ENCODE measurements around the gene SLC23A3.

SLC23A3 gene

GRCh38 chr2:219175928-219176817, 6.3 kb upstream of the SLC23A3 start:
- DNase-seq, result peak; percentile 19 to 51

- DNase-seq, result no peak
These were observed 5.7 kb upstream of the SLC23A3 start for GRCh38 chr2:219175486-219175885.

GRCh38 chr2:219174801-219175200, 5.0 kb upstream of the SLC23A3 start:
- DNase-seq, result no peak

DNA sequence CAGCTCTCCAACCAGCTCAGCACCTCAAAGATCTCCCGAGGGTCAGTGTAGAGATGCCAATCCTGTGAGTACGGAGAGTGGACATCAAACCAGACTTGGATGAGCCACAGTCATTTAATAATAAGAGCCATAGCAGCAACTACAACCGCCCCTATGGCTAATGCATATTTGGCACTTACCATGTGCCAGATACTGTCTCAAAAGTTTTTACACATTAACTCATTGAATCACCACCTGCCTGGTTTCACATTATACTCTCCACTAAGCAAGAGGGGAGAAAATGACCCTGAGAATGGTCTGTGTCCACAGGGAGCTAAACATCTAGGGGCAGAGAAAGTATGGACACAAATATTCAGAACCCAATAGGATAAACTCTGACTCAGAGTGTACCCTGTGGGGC, 4.3 kb upstream of the SLC23A3 start:
- no peak for DNase-seq

GRCh38 chr2:219173176-219173575, 3.3 kb upstream of the SLC23A3 start:
- DNase-seq, result no peak

DNA sequence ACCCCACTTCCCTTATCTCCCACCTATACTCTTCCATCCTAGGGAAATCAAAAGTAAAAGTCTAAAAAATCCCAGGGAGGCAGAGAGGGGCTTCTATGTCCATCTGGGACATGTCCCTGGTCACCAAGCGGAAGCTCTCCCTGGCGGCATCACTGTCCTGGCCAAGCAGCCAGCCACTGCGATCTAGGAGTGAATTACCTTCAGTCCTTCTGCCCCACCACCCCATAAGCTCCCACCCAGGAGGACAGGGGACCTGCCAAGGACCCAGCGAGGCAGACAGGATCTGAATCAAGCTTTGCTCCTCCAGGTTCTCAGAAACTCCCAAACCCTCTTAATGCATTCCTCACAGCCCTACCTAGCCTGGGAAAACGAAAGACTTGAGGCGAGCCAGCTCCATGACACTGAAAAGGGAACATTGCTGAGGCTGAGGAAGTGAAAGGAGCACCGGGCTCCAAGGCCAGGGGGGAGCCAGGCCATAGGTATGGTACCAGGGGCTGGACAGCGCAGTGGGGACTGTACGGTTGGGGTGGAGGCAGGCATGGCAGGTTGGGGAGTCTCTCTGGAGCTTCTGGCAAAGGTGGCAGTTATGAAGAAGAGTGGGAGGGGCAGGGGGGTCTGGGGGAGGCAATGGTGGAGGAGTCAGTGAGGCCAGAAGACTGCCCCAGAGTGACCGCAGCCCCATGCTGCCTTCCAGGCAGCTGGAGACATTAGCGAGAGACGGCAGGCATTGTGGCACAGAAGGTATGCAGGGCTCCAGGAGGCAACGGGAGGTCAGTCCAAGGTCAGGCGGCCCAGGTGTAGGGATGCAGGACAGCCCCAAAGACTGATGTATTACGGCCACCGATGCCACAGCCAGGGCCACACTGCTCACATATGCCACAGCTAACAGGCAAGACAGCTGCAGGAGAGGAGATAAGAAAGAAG, 2.7 kb upstream of the SLC23A3 start:
- no peak for DNase-seq

GRCh38 chr2:219171231-219171651, 1.4 kb upstream of the SLC23A3 start:
- DNase-seq, result peak; percentile 49 to 60

- no peak for DNase-seq
These were observed 897 bp downstream of the SLC23A3 start for GRCh38 chr2:219168932-219169331.

GRCh38 chr2:219168526-219168925, 1.3 kb downstream of the SLC23A3 start:
- DNase-seq, result peak in 1 of 2 donors; percentile 11

- DNase-seq, result no peak
These were observed 1.8 kb downstream of the SLC23A3 start for GRCh38 chr2:219167997-219168396.

DNA sequence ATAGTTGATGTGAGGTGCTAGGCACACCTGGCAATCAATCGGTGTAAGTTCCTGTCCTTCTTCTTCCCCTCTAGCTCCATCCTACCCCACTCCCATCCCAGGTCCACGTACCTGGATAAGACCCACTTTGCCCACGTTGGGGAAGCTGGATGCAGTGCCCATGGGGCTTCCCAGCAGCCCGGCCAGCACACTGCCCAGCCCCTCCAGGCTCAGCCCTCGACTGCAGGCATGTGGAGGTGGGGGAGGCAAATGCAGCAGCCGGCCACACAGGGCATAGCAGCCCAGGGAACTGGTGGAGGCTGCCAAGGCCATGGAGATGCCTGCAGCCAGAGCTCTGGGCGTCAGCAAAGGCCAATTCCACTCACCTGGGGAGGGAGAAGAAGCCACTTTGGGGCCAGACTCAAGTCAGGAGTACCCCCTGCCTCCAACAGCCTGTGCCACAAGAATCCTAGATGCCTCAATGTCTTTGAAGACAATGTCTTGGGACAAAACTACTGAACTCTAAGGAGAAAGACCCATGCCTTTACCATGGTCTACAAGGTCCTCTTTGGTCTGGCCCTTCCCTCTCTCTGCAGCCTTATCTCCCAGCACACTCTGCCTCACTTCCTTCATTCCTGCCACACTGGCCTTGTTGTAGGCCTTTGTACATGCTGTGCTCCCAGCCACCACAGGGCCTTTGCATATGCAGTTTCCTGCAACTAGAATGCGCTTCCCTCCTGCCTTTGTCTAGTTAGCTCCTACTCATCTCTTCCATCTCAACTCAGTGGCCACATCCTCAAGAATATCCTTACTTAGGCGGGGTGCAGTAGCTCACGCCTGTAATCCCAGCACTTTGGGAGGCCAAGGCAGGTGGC, 4.5 kb downstream of the SLC23A3 start:
- DNase-seq, result no peak

DNA sequence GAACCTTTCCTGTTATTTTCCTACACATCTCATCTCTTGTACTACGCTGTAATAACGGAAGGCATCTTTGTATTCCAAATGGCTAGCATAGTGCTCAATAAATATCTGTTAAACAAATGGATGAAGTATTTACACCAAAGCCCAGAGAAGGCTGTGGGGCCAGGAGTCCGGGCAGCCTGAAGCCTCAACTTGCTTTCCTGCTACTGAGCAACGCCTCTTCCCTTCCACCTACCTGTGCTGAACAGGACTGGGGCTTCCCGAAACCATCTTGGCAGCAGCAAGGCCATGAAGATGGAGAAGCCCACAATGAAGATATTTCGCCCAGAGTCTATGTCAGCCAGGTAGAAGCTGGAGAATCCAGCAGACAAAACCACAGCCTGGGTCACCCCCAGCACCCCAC, 6.7 kb downstream of the SLC23A3 start:
- DNase-seq, result no peak

DNA sequence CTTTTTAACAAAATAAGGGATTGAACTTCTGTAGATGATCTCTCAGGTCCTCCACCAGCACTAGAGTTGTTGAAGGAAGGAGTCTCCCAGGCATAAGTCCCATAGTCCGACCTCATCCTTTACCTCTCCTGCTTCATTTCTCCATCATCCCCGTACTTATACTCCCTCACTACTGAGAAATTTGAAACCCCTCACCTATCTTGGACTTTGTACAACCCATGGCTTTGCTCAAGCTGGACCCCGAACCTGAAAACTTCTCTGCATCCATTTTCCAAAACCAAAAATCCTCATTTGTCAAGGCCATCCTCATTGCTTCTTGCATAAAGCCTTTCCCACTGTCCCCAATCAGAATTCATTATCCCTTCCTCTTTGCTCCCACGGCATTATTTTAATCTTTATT, 8.7 kb downstream of the SLC23A3 start:
- no peak for DNase-seq

DNA sequence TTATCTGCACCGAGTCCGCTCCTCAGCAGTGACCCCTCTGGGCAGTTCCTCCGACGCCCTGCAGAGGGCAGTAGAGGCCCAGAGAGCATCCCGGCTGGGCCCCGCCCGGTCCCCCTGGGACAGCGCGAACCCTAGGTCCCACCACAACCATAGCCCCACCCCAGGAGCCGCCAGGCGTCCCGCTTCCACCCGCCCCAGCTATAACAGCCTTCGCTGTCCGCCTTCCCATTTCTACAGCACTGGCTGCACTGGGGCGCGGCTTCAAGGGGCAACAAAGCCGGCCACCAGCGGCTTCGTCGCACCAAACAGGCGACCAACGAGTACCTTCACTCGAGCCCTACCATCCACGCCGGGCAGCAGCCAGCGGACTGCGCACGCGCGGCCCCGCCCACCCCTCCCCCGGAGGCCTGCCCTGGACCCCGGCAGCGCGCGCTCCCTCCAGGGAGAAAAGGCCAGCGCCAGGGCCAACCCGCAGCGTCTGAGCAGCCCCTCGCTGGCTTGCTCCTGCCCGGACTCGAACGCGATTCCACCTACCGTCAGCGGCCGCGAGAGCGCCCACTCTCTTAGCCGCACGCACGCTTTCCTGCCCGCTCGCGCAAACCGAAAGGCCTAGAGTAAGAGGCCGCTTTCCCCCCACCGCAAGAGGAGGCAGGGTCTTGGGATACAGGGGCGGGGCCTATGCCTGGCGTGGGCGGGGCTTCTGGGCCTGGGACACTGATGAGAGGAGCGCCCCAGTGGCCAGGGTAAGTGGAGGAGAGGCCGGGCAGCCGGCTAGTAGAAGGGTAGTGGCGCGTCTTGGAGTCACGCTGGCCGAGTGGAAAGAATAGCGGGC, 9.4 kb downstream of the SLC23A3 start, which contains the start of gene NHEJ1:
TSS of gene NHEJ1 (minus strand) at position 630 of the 832 bp plus-strand sequence. CDS start 2,453 bp downstream, outside the sequence.
- DNase-seq, result peak; percentile 91 to 93

DNA sequence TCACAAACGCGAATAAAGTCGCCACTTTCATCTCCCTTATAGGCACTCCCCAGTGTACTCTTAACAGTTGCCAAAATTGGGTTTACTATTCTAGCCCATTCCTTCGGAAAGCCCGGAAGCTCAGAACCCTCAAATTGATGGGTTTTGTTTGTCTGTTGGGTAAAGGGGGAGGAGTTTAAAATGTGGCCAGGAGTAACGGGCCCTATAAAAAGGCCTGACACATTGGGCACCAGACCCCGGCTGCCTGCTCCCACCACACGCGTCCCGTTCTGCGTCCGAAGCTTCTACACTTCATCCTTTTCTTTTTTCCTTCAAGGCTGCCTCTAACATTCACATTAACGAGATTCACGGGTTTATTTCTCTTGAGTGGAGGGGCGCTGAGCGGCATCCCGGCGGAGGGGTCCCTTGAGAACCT, 10.1 kb downstream of the SLC23A3 start:
- no peak for DNase-seq

- DNase-seq, result no peak
These were observed 11.2 kb downstream of the SLC23A3 start for GRCh38 chr2:219158586-219158985.

DNA sequence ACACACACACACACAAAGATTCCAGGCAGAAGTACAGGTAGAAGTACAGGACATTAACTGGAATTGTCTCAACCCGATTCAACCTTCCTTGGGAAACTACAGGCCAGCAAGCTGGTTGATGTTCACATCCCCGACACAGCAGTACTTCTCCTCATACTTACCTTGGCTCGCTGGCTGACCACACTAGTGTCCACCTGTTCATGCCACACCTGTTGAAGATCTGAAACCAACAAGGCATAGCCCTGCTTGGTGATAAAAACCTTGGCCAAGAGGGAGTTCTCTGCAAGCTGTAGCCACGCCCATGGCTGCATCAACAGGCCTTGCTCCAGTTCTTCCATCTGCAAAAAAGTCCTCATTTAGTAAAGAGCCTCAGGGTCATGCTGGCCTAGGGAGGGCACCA, 11.8 kb downstream of the SLC23A3 start:
- DNase-seq, result no peak

DNA sequence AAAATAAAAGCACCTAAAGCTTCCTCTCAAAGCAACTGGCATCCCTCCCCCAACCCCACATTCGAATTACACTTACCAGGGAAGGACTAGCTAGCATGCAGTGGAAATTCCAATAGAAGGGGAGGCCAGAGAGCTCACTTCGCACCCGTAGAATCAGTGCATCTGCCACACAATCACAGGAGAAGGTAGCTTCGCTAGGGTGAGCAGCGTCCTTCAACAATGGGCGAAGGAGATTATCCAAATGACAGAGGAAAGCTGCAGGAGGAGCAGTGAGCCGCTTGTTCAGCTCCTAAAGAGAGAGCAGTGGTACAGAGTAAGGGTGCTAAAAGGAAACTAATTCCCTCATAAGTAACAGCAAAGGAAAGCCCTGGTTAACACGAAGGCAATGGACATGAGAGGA, 12.4 kb downstream of the SLC23A3 start:
- no peak for DNase-seq

GRCh38 chr2:219155054-219155644, 14.7 kb downstream of the SLC23A3 start:
- DNase-seq, result peak; percentile 66 to 78

- no peak for DNase-seq
These were observed 20.2 kb downstream of the SLC23A3 start for GRCh38 chr2:219149667-219150066.

GRCh38 chr2:219142329-219142728, 27.5 kb downstream of the SLC23A3 start:
- peak in 1 of 2 donors; percentile 26 for DNase-seq
